GM23338 (cell line): ENCODE measurements around the gene RNF181. TPM values are rescaled to one million over a fixed set of nuclear protein-coding genes. Genes with fewer than 3 reads are reported as not detected.
"Not testable (repeated sequence)": the region's sequence is repeated elsewhere in the genome, so short reads cannot be mapped to it uniquely, and the experiment has no call there.

Experiments used
- ATAC-seq: fragments of 200-7000 bp; cut with Tn5 transposase; 3 replicates; pipeline ENCODE4 v1.9.1; 2020
- DNase-seq: peaks from one replicate; pipeline ENCODE4 v3.0.0-alpha.2; 2015; ENCODE audit warnings: low spot score
- H2AFZ ChIP-seq: fragments of 200-600 bp; sonication (generic); 2 replicates; pipeline ENCODE4 v1.8.0; 2016; ENCODE audit warnings: antibody characterized with exemption, mild to moderate bottlenecking, moderate library complexity
- H3F3A ChIP-seq: fragments of 200-600 bp; sonication (generic); replicated peaks from 2 replicates; pipeline ENCODE4 v1.8.0; 2017; ENCODE audit warnings: antibody characterized with exemption, mixed run types, low read depth
- H3K27ac ChIP-seq: fragments of 200-600 bp; sonication (generic); 2 replicates; pipeline ENCODE4 v1.6.1; 2016; ENCODE audit warnings: low read depth
- H3K27me3 ChIP-seq: fragments of 200-600 bp; sonication (generic); 2 replicates; pipeline ENCODE4 v1.8.0; 2016; ENCODE audit warnings: mild to moderate bottlenecking, mixed run types, moderate library complexity; ENCODE audit not compliant: insufficient read depth
- H3K36me3 ChIP-seq: fragments of 200-600 bp; sonication (generic); 2 replicates; pipeline ENCODE4 v1.8.0; 2016; ENCODE audit warnings: mild to moderate bottlenecking; ENCODE audit not compliant: insufficient read depth
- H3K4me1 ChIP-seq: fragments of 200-600 bp; sonication (generic); 2 replicates; pipeline ENCODE4 v1.8.0; 2016; ENCODE audit warnings: mild to moderate bottlenecking, moderate library complexity; ENCODE audit not compliant: insufficient read depth
- H3K4me2 ChIP-seq: fragments of 200-600 bp; sonication (generic); 2 replicates; pipeline ENCODE4 v1.7.1; 2017; ENCODE audit warnings: mixed run types
- H3K4me3 ChIP-seq: fragments of 200-600 bp; sonication (generic); 2 replicates; pipeline ENCODE4 v1.6.1; 2016; ENCODE audit warnings: mixed run types
- H3K79me2 ChIP-seq: fragments of 200-600 bp; sonication (generic); replicated peaks from 2 replicates; pipeline ENCODE4 v1.8.0; 2017; ENCODE audit warnings: mild to moderate bottlenecking; ENCODE audit not compliant: insufficient read depth
- H3K9me2 ChIP-seq: fragments of 200-600 bp; sonication (generic); 2 replicates; pipeline ENCODE4 v1.8.0; 2017; ENCODE audit not compliant: insufficient read depth
- H4K20me1 ChIP-seq: fragments of 200-600 bp; sonication (generic); replicated peaks from 2 replicates; pipeline ENCODE4 v1.8.0; 2017; ENCODE audit warnings: mild to moderate bottlenecking; ENCODE audit not compliant: insufficient read depth
- H3K27ac Mint-ChIP-seq: 2 replicates; pipeline ENCODE4 v1.8.0; 2020; ENCODE audit warnings: inconsistent platforms, mild to moderate bottlenecking, moderate library complexity, mixed read lengths
- H3K27me3 Mint-ChIP-seq: 3 replicates; pipeline ENCODE4 v1.8.0; 2022; ENCODE audit warnings: low read depth, mild to moderate bottlenecking, moderate library complexity, mixed read lengths, inconsistent platforms; ENCODE audit not compliant: insufficient read depth, poor library complexity
- H3K36me3 Mint-ChIP-seq: 3 replicates; pipeline ENCODE4 v1.8.0; 2021; ENCODE audit warnings: low read depth, mild to moderate bottlenecking, inconsistent platforms, moderate library complexity, mixed read lengths
- H3K4me1 Mint-ChIP-seq: 3 replicates; pipeline ENCODE4 v1.8.0; 2020; ENCODE audit warnings: mild to moderate bottlenecking, inconsistent platforms, mixed read lengths
- H3K4me3 Mint-ChIP-seq: 3 replicates; pipeline ENCODE4 v1.8.0; 2021; ENCODE audit warnings: moderate library complexity, mild to moderate bottlenecking, inconsistent platforms, mixed read lengths
- H3K9me3 Mint-ChIP-seq: 3 replicates; pipeline ENCODE4 v1.8.0; 2020; ENCODE audit warnings: moderate library complexity, mild to moderate bottlenecking, inconsistent platforms, mixed read lengths
- CREB1 ChIP-seq: fragments of 250-450 bp; sonication (Bioruptor Pico); IDR thresholded peaks from 2 replicates; pipeline ENCODE4 v1.5.0; 2020; ENCODE audit warnings: low read depth, mild to moderate bottlenecking, moderate library complexity
- CTCF ChIP-seq, 2 experiments: fragments of 200-600 bp in 1 of 2; sonication (generic) in 1 of 2; conservative IDR thresholded peaks; 2 replicates each; pipeline versions ENCODE4 v1.5.1 to v1.6.1; 2016 to 2017; ENCODE audit warnings: antibody characterized with exemption in 2 of 2, low read depth in 2 of 2, mild to moderate bottlenecking in 2 of 2, moderate library complexity in 1 of 2
- POLR2AphosphoS5 ChIP-seq: IDR thresholded peaks from 2 replicates; pipeline ENCODE4 v1.6.1; 2016; ENCODE audit warnings: antibody characterized with exemption, low read depth
- STAT1 ChIP-seq: IDR thresholded peaks from one replicate; pipeline ENCODE4 v1.6.1; 2016; ENCODE audit warnings: antibody characterized with exemption; ENCODE audit not compliant: unreplicated experiment
- polyA plus RNA-seq: library from polyadenylated mRNA; unstranded; fragments of >200 nt; fragmentation: Nextera tagmentation; extraction: Ambion mirVana; gene quantifications from 2 replicates; pipeline ENCODE4 v1.2.1, GENCODE V29; 2016
- total RNA-seq: library from RNA; depleted of rRNA; stranded (reverse); fragments of >200 nt; shearing (Covaris generic); gene quantifications from 2 replicates; pipeline ENCODE4 v1.2.3, GENCODE V29; 2014
- TF ChIP-seq, protein P1 (sequence below): IDR thresholded peaks from 2 replicates; pipeline ENCODE4 v1.6.1; 2016; ENCODE audit warnings: antibody characterized with exemption

RNF181 gene
- total and polyA plus RNA-seq, 2 experiments from 2014 or later = 114 to 260 TPM

- Histone ChIP-seq H4K20me1 (peaks cover 27% of the 10 kb centered on the region), H3K4me2 (peak within 1 kb of the TSS; percentile 93), H3K79me2 (peaks cover 23% of the 10 kb centered on the region), H3K27ac (peak within 1 kb of the TSS; percentile 78; the same call in 1 of the 2 replicates), H3F3A (peaks cover 14% of the 10 kb centered on the region; the same call in 1 of the 2 replicates), H2AFZ (peak within 1 kb of the TSS; percentile 93), H3K4me3 (peak within 1 kb of the TSS; percentile 96), H3K4me1 (peaks cover 3% of the 10 kb centered on the region; the same call in 1 of the 2 replicates), H3K36me3 (peaks cover 3% of the 10 kb centered on the region; the same call in 1 of the 2 replicates), H3K27me3 (no peaks in the 10 kb centered on the region), H3K9me2 (no peaks in the 10 kb centered on the region)
- TF ChIP-seq CTCF (conservative IDR thresholded peaks at IDR 0.05; ENCODE audit: low read depth in 2 of 2) (0 out of 4 replicates have a peak, but pooled peaks of 1 of the 2 experiments have one; percentile 16), POLR2AphosphoS5 (peak; percentile 82), STAT1 (no peak), CREB1 (CRISPR knock-in tag) (peak; percentile 86)
- TF ChIP-seq, protein P1, sequence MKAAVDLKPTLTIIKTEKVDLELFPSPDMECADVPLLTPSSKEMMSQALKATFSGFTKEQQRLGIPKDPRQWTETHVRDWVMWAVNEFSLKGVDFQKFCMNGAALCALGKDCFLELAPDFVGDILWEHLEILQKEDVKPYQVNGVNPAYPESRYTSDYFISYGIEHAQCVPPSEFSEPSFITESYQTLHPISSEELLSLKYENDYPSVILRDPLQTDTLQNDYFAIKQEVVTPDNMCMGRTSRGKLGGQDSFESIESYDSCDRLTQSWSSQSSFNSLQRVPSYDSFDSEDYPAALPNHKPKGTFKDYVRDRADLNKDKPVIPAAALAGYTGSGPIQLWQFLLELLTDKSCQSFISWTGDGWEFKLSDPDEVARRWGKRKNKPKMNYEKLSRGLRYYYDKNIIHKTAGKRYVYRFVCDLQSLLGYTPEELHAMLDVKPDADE = peak; percentile 83
- H3K4me3 Mint-ChIP-seq = peak within 1 kb of the TSS; percentile 88
- H3K9me3 Mint-ChIP-seq = peaks cover 3% of the 10 kb centered on the region; the same call in 1 of the 3 replicates
- peak; percentile 92 for ATAC-seq
- H3K27ac Mint-ChIP-seq = peak within 1 kb of the TSS; percentile 91
- H3K27me3 Mint-ChIP-seq = peaks cover 26% of the 10 kb centered on the region
- peaks cover 9% of the 10 kb centered on the region for H3K4me1 Mint-ChIP-seq
- peaks cover 21% of the 10 kb centered on the region for H3K36me3 Mint-ChIP-seq
- DNase-seq = peak; percentile 93
Measured at GRCh38 chr2:85602476-85603234, 7.1 kb downstream of the RNF181 start, which contains the start of gene TMEM150A. TSS of gene TMEM150A (minus strand) at chr2:85602698. CDS start at chr2:85601948, 750 bp downstream.

GRCh38 chr2:85604133-85604444 lies 8.5 kb downstream of the RNF181 start:
- not testable (repeated sequence) for DNase-seq, H2AFZ ChIP-seq, H3K4me3 ChIP-seq, H3K9me3 Mint-ChIP-seq, H3K9me2 ChIP-seq, H3K27ac ChIP-seq, ATAC-seq, H3K36me3 ChIP-seq, H3K4me1 ChIP-seq, H3K27me3 ChIP-seq
- Mint-ChIP-seq H3K27me3 (peaks cover 23% of the 10 kb centered on the region), H3K4me3 (peak overlapping the region; percentile 88), H3K36me3 (peaks cover 30% of the 10 kb centered on the region), H3K4me1 (peaks cover 13% of the 10 kb centered on the region), H3K27ac (0 out of 2 replicates have a peak overlapping the region, but pooled peaks have one; percentile 49)
- peaks cover 23% of the 10 kb centered on the region for H3K79me2 ChIP-seq
- peaks cover 18% of the 10 kb centered on the region; the same call in 1 of the 2 replicates for H3F3A ChIP-seq
- H4K20me1 ChIP-seq = peaks cover 30% of the 10 kb centered on the region
- peak overlapping the region; percentile 93; the same call in 1 of the 2 replicates for H3K4me2 ChIP-seq
